HG03025 (cell line): Measurements from ENCODE around the gene LAD1.

Experiments
- ATAC-seq: cut with Tn5 transposase; IDR thresholded peaks from one replicate; pipeline ENCODE4 v1.9.1; 2021; ENCODE audit warnings: mild to moderate bottlenecking, moderate library complexity; ENCODE audit not compliant: unreplicated experiment, low FRiP score

LAD1 gene

DNA sequence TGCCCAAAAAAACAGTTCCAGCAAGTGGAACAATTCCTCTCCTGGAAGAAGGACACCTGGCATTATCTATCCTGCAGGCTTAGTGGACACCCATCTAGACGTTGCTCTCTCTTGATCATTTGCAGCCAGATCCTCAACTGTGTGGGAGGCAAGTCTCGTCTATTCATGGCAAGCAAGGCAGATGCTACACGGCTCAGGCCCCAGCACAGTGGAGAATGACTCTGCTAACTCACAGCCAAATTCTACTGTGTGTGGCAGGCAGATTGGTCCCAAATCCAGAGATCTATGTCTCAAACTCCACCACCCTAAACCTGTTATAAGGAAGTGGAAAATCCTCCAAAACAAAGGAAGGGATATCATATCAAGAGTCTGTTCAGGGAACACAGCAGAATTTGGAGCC lies 28.6 kb downstream of the LAD1 start:
- ATAC-seq: no peak

- ATAC-seq: no peak
Measured at GRCh38 chr1:201369209-201369608, 29.9 kb downstream of the LAD1 start.

- no peak for ATAC-seq
Measured at GRCh38 chr1:201366696-201367095, 32.4 kb downstream of the LAD1 start.

DNA sequence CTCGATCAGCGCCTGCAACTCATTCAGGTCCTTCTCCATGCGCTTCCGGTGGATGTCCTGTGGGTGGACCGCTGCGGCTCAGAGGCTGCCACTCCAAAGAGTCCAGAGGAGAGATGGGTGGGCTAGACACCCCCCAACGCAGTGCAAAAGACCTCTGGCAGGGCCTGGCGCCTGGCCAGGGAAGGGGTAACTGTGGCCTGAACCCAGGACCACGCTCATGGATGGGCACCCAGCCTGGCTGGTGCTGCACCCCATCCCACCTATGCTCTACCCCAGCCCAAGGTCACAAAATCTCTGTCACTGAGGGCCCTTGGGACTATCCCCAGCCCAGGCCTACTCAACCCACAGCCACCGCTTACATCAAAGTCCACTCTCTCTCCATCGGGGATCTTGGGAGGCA lies 33.9 kb downstream of the LAD1 start:
- ATAC-seq: no peak

- no peak for ATAC-seq
Measured at GRCh38 chr1:201364808-201365105, 34.4 kb downstream of the LAD1 start.

GRCh38 chr1:201363467-201363866 lies 35.7 kb downstream of the LAD1 start:
- ATAC-seq: no peak

- ATAC-seq: no peak
Measured at GRCh38 chr1:201362906-201363305, 36.2 kb downstream of the LAD1 start.

- no peak for ATAC-seq
Measured at GRCh38 chr1:201361652-201362504, 37.2 kb downstream of the LAD1 start.

- ATAC-seq: no peak
Measured at GRCh38 chr1:201360901-201361651, 38.0 kb downstream of the LAD1 start.

GRCh38 chr1:201360486-201360885 lies 38.6 kb downstream of the LAD1 start:
- no peak for ATAC-seq

DNA sequence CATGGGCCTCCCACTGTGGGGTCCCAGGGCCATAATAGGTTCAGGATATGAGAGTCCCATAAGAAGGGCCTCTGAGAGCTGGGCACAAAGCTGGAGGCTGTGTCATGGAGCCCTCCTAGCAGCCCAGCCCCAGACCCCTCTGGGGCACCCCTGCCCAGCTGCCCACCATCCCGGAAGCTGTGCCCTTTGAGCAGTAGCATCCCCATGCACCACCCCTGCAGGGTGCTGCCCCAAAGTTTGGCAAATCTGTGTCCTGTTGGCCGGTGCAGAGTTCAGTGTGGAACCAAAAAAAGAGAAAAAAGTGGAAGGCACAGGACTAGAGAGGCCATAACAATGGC lies 39.3 kb downstream of the LAD1 start:
- no peak for ATAC-seq

GRCh38 chr1:201359031-201359872 lies 39.9 kb downstream of the LAD1 start:
- ATAC-seq: no peak

- ATAC-seq: no peak
Measured at GRCh38 chr1:201358596-201358995, 40.5 kb downstream of the LAD1 start.

DNA sequence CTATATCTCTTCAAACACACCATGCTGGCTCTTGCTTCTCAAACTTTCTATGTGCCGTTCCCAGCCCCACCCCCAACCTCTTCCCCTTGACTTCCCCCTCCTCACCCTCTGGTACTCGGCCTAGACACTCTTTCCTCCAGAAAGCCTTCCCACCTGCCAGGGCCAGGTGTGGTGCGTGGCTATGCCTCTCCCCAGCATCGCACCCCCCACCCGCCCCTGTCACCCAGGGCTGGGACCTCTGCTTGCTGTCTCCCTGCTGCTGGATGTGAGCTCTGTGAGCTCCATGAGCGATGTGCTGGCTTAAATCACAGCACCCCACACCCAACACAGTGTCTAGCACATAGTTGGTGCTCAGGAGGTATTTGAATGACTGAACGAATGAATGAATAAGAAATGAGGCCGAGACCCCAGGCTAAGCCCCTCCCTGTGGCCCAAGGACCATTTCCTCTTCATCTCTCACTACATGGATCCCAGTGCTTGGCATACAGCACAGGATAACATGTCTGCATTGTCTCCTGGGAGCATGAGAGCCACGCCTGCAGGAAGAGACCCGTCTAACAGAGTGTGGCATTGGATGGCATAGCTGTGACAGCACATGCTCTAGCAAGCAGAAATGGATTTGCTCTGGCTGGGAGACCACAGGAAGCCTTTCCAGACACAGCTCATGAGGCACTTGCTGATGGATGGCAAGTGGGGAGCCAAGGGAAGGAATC lies 41.3 kb downstream of the LAD1 start:
- ATAC-seq: no peak

DNA sequence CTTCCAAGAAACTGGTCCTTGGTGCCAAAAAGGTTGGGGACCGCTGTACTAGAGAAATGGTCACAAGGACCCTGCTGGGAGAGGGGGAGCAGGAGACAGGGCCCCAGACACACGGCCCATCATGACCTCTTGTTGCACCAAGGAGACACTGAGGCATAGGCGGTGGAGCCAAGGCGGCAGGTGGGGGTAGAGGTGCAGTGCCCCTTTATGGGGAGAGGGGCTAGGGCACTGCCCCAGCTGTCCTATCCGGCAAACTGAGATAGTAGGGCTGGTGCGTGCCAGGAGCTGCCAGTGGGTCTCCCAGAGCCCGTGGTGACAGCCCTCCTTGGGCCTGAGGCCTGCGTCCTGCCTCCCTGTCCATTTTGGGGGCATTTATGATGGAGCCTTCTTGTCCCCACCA lies 41.9 kb downstream of the LAD1 start:
- ATAC-seq: no peak

DNA sequence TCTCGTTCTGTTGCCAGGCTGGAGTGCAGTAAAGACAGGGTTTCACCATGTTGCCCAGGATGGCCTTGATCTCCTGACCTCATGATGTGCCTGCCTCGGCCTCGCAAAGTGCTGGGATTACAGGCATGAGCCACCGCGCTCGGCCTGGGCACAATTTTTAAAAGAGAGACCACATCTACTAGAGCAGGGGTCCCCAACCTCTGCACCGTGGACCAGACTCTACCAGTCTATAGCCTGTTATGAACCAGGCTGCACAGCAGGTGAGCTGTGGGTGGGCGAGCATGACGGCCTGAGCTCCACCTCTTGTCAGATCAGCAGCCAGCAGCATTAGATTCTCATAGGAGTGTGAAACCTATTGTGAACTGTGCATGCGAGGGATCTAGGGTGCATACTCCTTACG lies 42.4 kb downstream of the LAD1 start:
- ATAC-seq: no peak

GRCh38 chr1:201356236-201356635 lies 42.9 kb downstream of the LAD1 start:
- no peak for ATAC-seq

DNA sequence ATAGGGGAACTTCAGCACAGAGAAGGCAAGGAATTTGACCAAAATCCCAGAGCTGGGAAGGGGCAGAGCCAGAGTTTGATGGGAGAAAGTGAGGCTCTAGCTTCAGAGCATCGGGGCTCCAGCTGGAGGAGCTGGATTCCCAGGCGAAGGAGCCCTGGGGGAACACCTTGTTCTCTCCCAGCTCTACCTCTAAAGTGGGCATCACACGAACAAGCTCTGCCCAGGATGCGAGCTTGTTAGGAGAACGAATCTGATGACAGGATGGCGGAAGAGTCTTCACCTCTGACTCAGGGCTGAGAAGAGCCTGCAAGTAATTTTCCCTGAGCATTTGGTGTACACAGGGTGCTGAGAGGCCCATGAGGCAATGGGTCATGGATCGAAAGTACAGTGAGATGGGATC lies 43.7 kb downstream of the LAD1 start:
- no peak for ATAC-seq

GRCh38 chr1:201354901-201355295 lies 44.2 kb downstream of the LAD1 start:
- no peak for ATAC-seq

DNA sequence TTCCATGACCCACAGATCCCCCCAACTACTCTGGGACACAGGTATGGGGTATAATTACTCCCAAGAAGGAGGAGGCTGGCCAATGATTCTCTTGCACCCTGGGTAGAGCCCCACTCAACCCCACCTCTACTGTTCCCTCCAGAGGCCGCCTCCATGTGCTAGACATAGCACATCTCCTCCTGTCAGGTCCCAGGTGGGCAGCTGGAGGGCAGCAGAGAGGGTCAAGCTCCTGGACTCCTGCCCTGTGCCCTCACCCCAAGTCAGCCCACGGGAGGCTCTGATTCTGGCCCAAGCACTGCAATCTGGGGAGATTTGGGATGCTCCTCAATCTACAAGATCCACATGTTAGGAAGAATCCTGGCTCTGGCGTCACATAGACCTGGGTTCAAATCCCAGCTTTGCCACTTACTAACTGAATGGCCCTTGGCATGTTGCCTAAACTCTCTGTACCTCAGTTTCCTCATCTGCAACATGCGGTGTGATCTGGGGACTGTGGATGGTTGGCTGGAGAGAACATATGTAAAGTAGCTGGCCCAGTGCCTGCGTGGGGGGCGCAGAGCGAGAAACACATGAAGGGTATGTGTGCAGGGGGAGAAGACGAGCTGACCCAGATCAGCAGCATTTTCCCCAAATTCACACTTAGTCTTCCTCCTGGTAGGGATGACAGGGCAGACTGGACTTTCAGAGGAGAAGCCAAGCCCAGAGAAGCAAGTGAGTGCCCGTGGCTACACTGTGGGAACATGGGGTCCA lies 44.8 kb downstream of the LAD1 start:
- no peak for ATAC-seq
